GM11168 (cell line): ENCODE data around the gene ABHD17A.
"Not testable (repeated sequence)": the region's sequence is repeated elsewhere in the genome, so short reads cannot be mapped to it uniquely, and the experiment has no call there.

ENCODE experiments used
- in situ Hi-C: fragments of 300-500 bp; cut with MboI; formaldehyde crosslinking; loops from one replicate; pipeline ENCODE4 v1.12.0; 2022; ENCODE audit warnings: low sequenced_read_pairs; ENCODE audit not compliant: unreplicated experiment

ABHD17A gene

GRCh38 chr19:1885398-1886119 is at the start of gene ABHD17A:
Gene ABHD17A (minus strand): TSS chr19:1885496. CDS start chr19:1881566, 3,930 bp downstream.
- in situ Hi-C loops = not testable (repeated sequence)

- in situ Hi-C loops = no loop called here
These were observed 48.6 kb upstream of the ABHD17A start for GRCh38 chr19:1933942-1934341.

DNA sequence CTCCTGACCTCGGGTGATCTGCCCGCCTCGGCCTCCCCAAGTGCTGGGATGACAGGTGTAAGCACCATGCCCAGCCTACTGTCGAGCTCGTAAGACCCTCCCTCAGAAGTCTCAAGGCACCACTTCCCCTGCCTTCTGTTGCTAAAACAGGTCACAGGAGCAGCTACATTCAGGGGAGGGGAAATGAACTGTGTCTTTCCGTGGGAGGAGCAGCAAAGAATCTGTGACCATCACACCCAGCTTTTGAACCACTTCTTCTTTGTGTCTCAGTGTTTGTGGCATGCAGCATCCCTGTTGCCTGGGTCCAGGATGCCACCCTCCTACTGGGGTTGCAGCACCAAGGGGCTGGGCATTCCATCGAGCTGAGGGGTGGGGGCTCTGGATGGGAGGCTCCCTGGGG is 47.9 kb upstream of the ABHD17A start:
- in situ Hi-C loops = no loop called here

DNA sequence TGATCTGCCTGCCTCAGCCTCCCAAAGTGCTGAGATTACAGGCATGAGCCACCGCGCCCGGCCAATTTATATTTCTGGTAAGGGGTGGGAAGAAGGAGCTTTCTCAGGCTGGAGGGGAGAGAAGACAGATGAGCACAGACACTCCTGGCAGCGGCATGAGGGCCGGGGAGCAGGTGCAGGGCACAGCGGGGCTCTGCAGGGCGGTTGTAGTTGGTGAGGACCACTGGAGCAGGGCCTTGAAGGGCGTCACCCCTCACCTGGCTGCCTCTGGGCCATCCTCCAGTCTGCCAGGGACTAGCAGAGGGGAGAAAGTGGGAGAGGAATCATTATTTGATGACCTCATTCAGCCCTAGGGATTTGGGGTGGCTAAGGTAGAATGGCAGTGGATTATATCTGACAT is 47.1 kb upstream of the ABHD17A start:
- in situ Hi-C loops = no loop called here

GRCh38 chr19:1931445-1931844 is 46.1 kb upstream of the ABHD17A start:
- in situ Hi-C loops = no loop called here

- in situ Hi-C loops = loop anchor here (10.0 kb wide), 1 partner anchor 146 kb away; no protein-coding TSS in a partner anchor
These were observed 43.9 kb upstream of the ABHD17A start for GRCh38 chr19:1929021-1929742.

DNA sequence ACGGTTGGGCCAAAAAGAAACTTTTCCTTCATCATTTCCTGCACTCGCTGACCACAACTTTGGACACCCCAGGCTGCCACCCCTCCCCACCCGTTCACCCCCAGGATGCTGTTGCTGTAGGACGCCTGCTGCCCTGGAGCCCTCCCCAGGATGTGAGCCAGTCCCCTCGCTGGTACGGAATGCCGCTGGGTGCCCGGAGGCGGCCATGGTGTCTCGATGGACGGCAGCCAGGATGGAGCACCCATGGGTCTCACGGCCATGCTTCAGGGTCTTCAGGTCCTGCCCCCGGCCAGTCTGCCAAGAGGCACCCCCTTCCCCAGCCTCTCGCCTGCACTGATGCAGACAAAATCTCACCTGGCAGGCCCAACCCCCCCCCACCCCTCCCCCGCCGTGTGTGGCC is 40.2 kb upstream of the ABHD17A start:
- in situ Hi-C loops = loop anchor here (10.0 kb wide), 1 partner anchor 149 kb away; no protein-coding TSS in a partner anchor

GRCh38 chr19:1924320-1924961 is 39.1 kb upstream of the ABHD17A start:
- in situ Hi-C loops = loop anchor here (10.0 kb wide), 1 partner anchor 150 kb away; no protein-coding TSS in a partner anchor

GRCh38 chr19:1923319-1923718 is 38.0 kb upstream of the ABHD17A start:
- in situ Hi-C loops = loop anchor here (10.0 kb wide), 1 partner anchor 151 kb away; no protein-coding TSS in a partner anchor

DNA sequence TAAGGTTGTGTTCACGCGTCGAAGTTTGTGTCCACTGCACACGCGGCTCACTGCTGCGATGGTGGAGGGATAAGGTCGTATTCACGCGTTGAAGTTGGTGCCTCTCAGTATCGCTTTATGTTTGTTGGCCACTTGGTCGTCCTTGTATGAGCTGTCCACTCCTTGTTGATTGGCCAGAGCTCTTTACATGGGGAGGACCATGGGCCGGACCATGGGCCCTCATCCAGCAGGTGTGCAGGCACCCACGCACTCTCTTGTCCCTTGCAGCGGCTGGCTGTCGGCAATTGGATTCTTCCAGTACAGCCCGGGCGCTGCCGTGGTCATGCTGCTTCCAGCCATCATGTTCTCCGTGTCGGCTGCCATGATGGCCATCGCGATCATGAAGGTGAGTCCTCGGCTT is 37.5 kb upstream of the ABHD17A start:
- in situ Hi-C loops = loop anchor here (10.0 kb wide), 1 partner anchor 152 kb away; no protein-coding TSS in a partner anchor

GRCh38 chr19:1921825-1922224 is 36.5 kb upstream of the ABHD17A start:
- in situ Hi-C loops = loop anchor here (10.0 kb wide), 1 partner anchor 153 kb away; no protein-coding TSS in a partner anchor

GRCh38 chr19:1921326-1921725 is 36.0 kb upstream of the ABHD17A start:
- in situ Hi-C loops = loop anchor here (10.0 kb wide), 1 partner anchor 153 kb away; no protein-coding TSS in a partner anchor

DNA sequence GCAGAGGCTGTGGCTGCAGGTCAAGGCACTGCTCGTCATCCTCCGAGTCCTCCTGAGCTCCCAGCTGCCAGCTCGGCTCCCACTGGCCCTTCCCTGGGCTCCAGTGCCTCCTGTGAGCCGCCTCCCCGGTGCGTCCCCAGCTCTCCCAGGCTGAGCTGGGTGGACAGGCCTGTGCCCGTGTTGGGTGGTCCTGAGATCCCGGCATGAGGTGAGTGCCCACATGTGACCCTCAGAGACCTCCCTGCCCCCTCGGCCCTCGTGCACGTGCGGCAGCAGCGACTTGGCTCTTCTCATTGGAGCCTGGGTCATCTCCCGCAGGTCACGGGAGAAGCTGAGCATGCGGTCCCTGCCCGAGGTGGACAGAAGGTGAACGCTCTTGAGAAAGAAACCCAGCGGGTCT is 35.3 kb upstream of the ABHD17A start:
- in situ Hi-C loops = loop anchor here (10.0 kb wide), 1 partner anchor 154 kb away; no protein-coding TSS in a partner anchor

GRCh38 chr19:1918975-1919374 is 33.7 kb upstream of the ABHD17A start:
- in situ Hi-C loops = no loop called here

DNA sequence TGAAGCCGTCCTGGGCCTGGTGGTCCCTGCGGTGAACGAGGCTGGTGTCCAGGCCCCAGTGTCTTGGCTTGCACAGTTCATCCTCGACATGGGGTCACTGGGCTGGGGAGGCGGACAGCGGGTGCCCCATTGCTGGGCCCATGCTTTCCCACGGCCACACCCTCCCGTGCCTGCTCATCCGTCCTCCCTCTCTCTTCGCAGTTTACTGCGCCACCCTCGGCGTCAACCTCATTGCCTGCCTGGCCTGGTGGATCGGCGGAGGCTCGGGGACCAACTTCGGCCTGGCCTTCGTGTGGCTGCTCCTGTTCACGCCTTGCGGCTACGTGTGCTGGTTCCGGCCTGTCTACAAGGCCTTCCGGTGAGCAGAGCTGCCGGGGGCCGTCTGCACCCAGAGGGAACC is 32.6 kb upstream of the ABHD17A start:
- in situ Hi-C loops = no loop called here

DNA sequence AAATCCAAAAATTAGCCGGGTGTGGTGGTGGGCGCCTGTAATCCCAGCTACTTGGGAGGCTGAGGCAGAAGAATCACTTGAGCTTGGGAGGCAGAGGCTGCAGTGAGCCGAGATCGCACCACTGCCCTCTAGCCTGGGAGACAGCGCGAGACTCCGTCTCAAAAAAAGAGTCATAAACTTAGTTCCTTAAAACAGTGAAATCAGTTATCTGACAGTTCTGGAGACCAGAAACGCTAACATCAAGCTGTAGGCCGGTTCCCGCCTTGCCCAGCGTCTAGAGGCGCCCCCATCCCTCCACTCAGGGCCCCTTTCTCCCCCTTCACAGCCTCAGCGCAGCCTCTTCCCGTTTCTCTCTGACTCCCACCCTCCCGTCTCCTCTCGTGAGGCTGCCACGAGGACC is 31.9 kb upstream of the ABHD17A start:
- in situ Hi-C loops = no loop called here

DNA sequence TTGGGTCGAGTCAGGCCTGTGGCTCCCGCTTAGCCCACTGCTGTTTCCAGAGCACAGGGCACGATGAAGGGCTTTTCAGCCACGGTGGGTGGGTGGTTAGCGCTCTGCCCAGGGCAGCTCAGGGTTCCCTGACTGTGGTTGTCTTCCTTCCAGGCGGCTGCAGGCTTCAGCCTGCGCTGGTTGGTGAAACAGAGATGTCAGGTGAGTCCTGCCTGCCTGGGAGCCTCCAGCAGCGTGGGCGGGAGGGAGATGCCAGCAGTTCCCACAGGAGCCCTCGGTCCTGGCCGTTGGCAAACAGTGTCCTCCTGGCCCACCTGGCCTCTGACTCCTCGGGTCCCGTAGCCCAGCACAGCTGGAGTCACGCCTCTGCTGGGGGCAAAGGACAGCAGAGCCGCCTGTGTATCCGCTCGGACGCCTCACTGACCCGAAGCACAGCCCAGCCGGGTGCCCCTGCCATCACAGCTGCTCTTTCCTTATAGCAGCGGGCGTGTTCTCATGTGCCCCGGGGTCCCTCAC is 29.6 kb upstream of the ABHD17A start:
- in situ Hi-C loops = no loop called here

- in situ Hi-C loops = no loop called here
These were observed 28.7 kb upstream of the ABHD17A start for GRCh38 chr19:1913781-1914577.

- in situ Hi-C loops = no loop called here
These were observed 27.6 kb upstream of the ABHD17A start for GRCh38 chr19:1912760-1913505.
